Stimulated activated CD4-positive, alpha-beta T cell treated with anti-CD3 and anti-CD28 coated beads, Interleukin-2, amount 100 ng/mL, for 48 hours (primary cell): ENCODE results near the gene IL4.

Experiments
- DNase-seq, 2 donors: peaks; one replicate each; pipeline ENCODE4 v3.0.0-alpha.2; 2020

The IL4 gene

GRCh38 chr5:132704875-132705274 lies 31.1 kb downstream of the IL4 start:
- no peak for DNase-seq

GRCh38 chr5:132708645-132709044 lies 34.9 kb downstream of the IL4 start:
- no peak for DNase-seq

GRCh38 chr5:132714456-132715307 lies 40.9 kb downstream of the IL4 start:
- DNase-seq, result no peak

GRCh38 chr5:132718544-132719312 lies 44.9 kb downstream of the IL4 start:
- no peak for DNase-seq

- DNase-seq, result no peak
Measured at GRCh38 chr5:132725745-132726144, 52.0 kb downstream of the IL4 start.

GRCh38 chr5:132729896-132730295 lies 56.1 kb downstream of the IL4 start:
- no peak for DNase-seq
